SJSA1 (cell line): ENCODE results near the gene AFAP1L1. TPM values are rescaled to one million over a fixed set of nuclear protein-coding genes. Genes with fewer than 3 reads are reported as not detected.

Source experiments
- DNase-seq, 2 experiments: peaks; one replicate each; pipeline ENCODE4 v3.0.0-alpha.2; 2015 to 2020; ENCODE audit warnings: low spot score in 2 of 2, low read depth in 1 of 2
- H3K27ac ChIP-seq: fragments of 250-450 bp; sonication (Bioruptor Pico); 2 replicates; pipeline ENCODE4 v1.5.1; 2020; ENCODE audit warnings: mild to moderate bottlenecking, moderate library complexity
- H3K27me3 ChIP-seq: fragments of 250-450 bp; sonication (Bioruptor Pico); replicated peaks from 2 replicates; pipeline ENCODE4 v1.5.1; 2020; ENCODE audit warnings: mild to moderate bottlenecking, moderate library complexity
- H3K36me3 ChIP-seq: fragments of 250-450 bp; sonication (Bioruptor Pico); 2 replicates; pipeline ENCODE4 v1.5.1; 2020; ENCODE audit warnings: mild to moderate bottlenecking
- H3K4me1 ChIP-seq: fragments of 250-450 bp; sonication (Bioruptor Pico); replicated peaks from 2 replicates; pipeline ENCODE4 v1.6.1; 2021; ENCODE audit warnings: mild to moderate bottlenecking
- H3K4me3 ChIP-seq: fragments of 250-450 bp; sonication (Bioruptor Pico); 2 replicates; pipeline ENCODE4 v1.5.1; 2020; ENCODE audit warnings: mild to moderate bottlenecking
- H3K9me3 ChIP-seq: fragments of 250-450 bp; sonication (Bioruptor Pico); replicated peaks from 2 replicates; pipeline ENCODE4 v1.5.1; 2020; ENCODE audit warnings: mild to moderate bottlenecking
- total RNA-seq: library from RNA; depleted of rRNA; stranded (reverse); fragments of >200 nt; shearing (Covaris generic); gene quantifications from 2 replicates; pipeline ENCODE4 v1.2.3, GENCODE V29; 2014

The AFAP1L1 gene
- total RNA-seq, 1 experiment from 2014 or later: 33.2 TPM

GRCh38 chr5:149282966-149283332, 11.3 kb downstream of the AFAP1L1 start:
- H3K36me3 ChIP-seq: peaks cover 2% of the 10 kb centered on the region; the same call in 1 of the 2 replicates
- no peaks in the 10 kb centered on the region for H3K9me3 ChIP-seq

DNA sequence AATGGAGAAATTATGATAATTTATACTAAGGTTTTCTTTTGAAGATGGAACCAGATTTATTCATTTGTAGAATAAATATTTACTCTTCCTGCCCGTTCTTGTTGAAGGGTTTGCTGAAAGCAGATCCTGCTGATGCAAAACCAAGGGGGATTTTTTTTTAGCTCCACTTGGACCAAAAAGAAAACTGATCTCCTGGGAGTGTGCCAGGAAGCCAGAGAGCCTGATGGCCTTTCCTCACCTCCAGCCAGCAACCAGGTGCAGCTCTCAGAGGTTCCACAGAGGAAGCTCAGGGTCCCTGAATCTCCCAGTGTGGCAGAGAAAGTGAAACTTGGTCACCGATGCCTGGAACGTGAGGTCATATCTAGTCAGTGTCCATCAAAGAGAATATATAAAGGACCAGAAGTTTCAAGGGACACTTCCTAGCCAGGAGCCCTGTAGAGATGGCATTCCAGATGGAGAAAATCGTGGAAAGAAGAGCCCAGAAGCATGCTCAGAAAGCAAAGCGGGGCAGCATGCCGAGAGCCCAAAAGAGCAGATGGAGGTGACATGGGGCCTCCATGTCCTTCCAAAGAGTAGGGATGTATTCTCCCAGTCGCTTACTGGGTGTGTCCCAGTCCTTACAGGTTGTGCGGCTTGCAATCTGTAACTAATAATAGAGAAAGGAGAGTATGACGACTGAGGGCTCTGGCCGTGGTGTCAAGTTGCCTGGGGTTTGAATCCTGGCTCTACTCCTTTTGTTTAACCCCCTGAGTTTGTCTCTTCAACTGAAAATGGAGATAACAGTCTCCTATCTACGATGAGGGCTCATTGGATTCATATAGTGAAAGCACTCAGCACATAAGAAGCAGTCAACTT, 12.2 kb downstream of the AFAP1L1 start:
- Histone ChIP-seq H3K4me1 (peaks cover 19% of the 10 kb centered on the region), H3K36me3 (peaks cover 4% of the 10 kb centered on the region; the same call in 1 of the 2 replicates), H3K27ac (no peak overlapping the region), H3K9me3 (no peaks in the 10 kb centered on the region), H3K4me3 (no peak overlapping the region), H3K27me3 (no peaks in the 10 kb centered on the region)
- no peak for DNase-seq

More at GRCh38 chr5:149282966-149283332, 11.3 kb downstream of the AFAP1L1 start:
- peaks cover 10% of the 10 kb centered on the region for H3K4me1 ChIP-seq
- H3K27me3 ChIP-seq: no peaks in the 10 kb centered on the region
- no peak overlapping the region for H3K27ac ChIP-seq
- DNase-seq: no peak
- no peak overlapping the region for H3K4me3 ChIP-seq

DNA sequence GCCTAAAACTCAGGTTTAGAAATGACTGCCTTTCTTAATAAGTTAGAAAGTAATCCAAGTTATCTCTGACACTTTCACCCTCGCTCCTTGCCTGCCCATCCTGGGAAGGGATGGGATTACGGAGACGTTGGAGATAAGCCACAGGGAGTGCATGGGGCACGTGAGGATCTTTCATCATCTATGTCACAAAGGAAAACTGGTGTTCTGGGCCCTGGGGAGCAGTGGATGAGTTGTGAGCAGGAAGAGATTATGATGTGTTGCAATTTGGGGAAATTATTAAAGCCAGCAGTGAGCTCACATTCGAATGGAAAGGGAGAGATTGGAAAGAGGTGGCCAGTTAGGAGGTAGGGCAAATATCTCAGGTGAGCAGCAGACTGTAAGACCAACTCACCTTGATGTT, 12.8 kb downstream of the AFAP1L1 start:
- Histone ChIP-seq H3K36me3 (peaks cover 4% of the 10 kb centered on the region; the same call in 1 of the 2 replicates), H3K27me3 (no peaks in the 10 kb centered on the region), H3K4me1 (peaks cover 21% of the 10 kb centered on the region), H3K4me3 (no peak overlapping the region), H3K27ac (no peak overlapping the region), H3K9me3 (no peaks in the 10 kb centered on the region)
- no peak for DNase-seq

DNA sequence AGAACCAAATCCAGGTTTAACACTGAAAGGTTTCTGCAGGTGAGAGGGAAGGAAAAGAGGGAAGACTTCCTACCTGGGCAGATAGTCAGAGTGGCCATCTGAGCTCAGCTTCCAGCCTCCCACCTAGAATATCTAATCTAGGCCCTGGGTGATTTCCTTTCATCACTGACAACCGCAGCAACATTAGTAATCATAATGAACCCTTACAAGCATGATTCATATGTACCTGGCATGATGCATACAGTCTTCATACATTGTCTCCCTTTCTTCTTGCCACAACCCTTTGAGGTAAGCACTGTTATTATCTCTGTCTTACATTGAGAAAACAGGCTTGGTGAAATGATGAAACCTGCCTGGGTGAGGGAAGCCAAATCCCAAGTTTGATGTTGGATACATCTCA, 13.5 kb downstream of the AFAP1L1 start:
- no peaks in the 10 kb centered on the region for H3K27me3 ChIP-seq

GRCh38 chr5:149288436-149288835, 16.8 kb downstream of the AFAP1L1 start:
- H3K4me1 ChIP-seq: peaks cover 22% of the 10 kb centered on the region
- no peaks in the 10 kb centered on the region for H3K9me3 ChIP-seq
- no peak overlapping the region for H3K4me3 ChIP-seq
- peaks cover 4% of the 10 kb centered on the region; the same call in 1 of the 2 replicates for H3K36me3 ChIP-seq
- peak overlapping the region; percentile 96 for H3K27ac ChIP-seq
- DNase-seq: peak; percentile 95 to 96
- no peaks in the 10 kb centered on the region for H3K27me3 ChIP-seq

More for the DNA sequence above, 13.5 kb downstream of the AFAP1L1 start:
- Histone ChIP-seq H3K27ac (no peak overlapping the region), H3K4me1 (peaks cover 22% of the 10 kb centered on the region), H3K36me3 (peaks cover 4% of the 10 kb centered on the region; the same call in 1 of the 2 replicates), H3K4me3 (no peak overlapping the region), H3K9me3 (no peaks in the 10 kb centered on the region)
- DNase-seq: no peak

DNA sequence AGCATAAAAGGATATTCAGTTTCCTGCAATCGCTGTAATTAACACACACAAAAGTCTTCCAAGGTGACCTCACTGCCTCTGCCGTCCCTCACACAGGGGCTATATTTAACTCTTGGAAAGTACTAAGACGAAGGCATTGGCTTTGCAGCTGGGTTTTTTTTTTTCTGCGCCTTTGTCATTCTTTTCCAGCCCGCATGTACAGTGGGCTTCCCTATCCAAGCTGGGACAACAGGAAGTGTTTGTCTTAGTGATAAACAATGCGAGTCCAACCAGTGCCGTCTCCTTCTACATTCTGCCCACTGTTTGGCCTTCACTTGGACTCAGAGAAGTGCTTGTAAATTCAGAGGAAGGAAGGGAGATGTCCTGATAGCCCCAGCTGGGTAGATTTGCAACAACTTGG, 17.6 kb downstream of the AFAP1L1 start:
- H3K36me3 ChIP-seq: peaks cover 4% of the 10 kb centered on the region; the same call in 1 of the 2 replicates

GRCh38 chr5:149294872-149295829, 23.5 kb downstream of the AFAP1L1 start:
- Histone ChIP-seq H3K4me1 (no peaks in the 10 kb centered on the region), H3K27me3 (no peaks in the 10 kb centered on the region), H3K27ac (no peak overlapping the region), H3K4me3 (no peak overlapping the region), H3K9me3 (no peaks in the 10 kb centered on the region), H3K36me3 (0 out of 2 replicates have a peak, but pooled peaks cover 10% of the 10 kb centered on the region)
- no peak for DNase-seq

More for the DNA sequence above, 17.6 kb downstream of the AFAP1L1 start:
- H3K4me1 ChIP-seq: peaks cover 22% of the 10 kb centered on the region
- H3K27ac ChIP-seq: peak overlapping the region; percentile 96
- H3K27me3 ChIP-seq: no peaks in the 10 kb centered on the region
- peak; percentile 68 to 88 for DNase-seq
- no peak overlapping the region for H3K4me3 ChIP-seq
- H3K9me3 ChIP-seq: no peaks in the 10 kb centered on the region

DNA sequence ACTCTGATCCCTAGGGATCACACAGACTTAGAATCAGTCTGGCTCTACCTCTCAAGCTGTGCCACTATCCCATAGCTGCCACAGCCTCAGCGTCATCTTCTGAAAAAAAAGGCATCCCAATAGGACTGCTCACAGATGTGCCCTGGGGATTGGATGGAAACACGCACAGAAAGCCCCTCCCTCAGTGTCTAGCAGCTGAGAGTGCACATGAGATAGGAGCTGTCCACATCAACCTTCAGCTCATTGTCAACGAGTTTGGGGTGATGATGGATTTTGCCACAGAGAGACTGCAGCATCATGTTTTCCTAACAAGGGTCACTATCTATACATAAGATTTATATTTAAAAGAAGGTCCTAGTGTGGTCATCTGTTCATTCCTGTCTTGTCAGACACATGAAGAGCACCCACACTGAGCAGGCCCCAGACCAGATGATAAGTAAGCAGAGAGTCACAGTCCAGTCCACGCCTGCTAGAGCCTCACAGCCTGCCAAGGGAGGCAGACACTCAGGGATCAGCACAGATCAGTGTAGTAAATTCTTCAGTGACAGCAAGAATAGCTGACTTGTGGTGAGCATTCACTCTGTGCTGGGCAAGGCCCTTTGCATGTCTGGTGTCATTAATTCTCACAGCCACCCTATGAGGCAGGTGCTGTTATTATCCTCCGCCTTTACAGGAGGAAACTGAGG, 25.8 kb downstream of the AFAP1L1 start:
- H3K27me3 ChIP-seq: no peaks in the 10 kb centered on the region

GRCh38 chr5:149298163-149298562, 26.5 kb downstream of the AFAP1L1 start:
- no peak for DNase-seq
- H3K4me3 ChIP-seq: no peak overlapping the region
- H3K27me3 ChIP-seq: no peaks in the 10 kb centered on the region
- H3K4me1 ChIP-seq: no peaks in the 10 kb centered on the region
- no peaks in the 10 kb centered on the region for H3K9me3 ChIP-seq
- no peak overlapping the region for H3K27ac ChIP-seq
- peaks cover 25% of the 10 kb centered on the region; the same call in 1 of the 2 replicates for H3K36me3 ChIP-seq

More for the DNA sequence above, 25.8 kb downstream of the AFAP1L1 start:
- H3K4me1 ChIP-seq: no peaks in the 10 kb centered on the region
- no peak overlapping the region for H3K27ac ChIP-seq
- H3K36me3 ChIP-seq: peaks cover 21% of the 10 kb centered on the region; the same call in 1 of the 2 replicates
- DNase-seq: no peak
- no peak overlapping the region for H3K4me3 ChIP-seq
- H3K9me3 ChIP-seq: no peaks in the 10 kb centered on the region

GRCh38 chr5:149298842-149299404, 27.3 kb downstream of the AFAP1L1 start:
- Histone ChIP-seq H3K9me3 (no peaks in the 10 kb centered on the region), H3K4me3 (no peak overlapping the region), H3K4me1 (no peaks in the 10 kb centered on the region), H3K27ac (no peak overlapping the region), H3K27me3 (no peaks in the 10 kb centered on the region), H3K36me3 (peaks cover 25% of the 10 kb centered on the region; the same call in 1 of the 2 replicates)
- DNase-seq: no peak

GRCh38 chr5:149299451-149300054, 27.9 kb downstream of the AFAP1L1 start:
- Histone ChIP-seq H3K36me3 (peaks cover 29% of the 10 kb centered on the region; the same call in 1 of the 2 replicates), H3K9me3 (no peaks in the 10 kb centered on the region), H3K27me3 (no peaks in the 10 kb centered on the region), H3K27ac (no peak overlapping the region), H3K4me3 (no peak overlapping the region), H3K4me1 (no peaks in the 10 kb centered on the region)
- no peak for DNase-seq

- Histone ChIP-seq H3K27ac (no peak overlapping the region), H3K4me1 (no peaks in the 10 kb centered on the region), H3K4me3 (no peak overlapping the region), H3K27me3 (no peaks in the 10 kb centered on the region), H3K36me3 (peaks cover 29% of the 10 kb centered on the region; the same call in 1 of the 2 replicates), H3K9me3 (no peaks in the 10 kb centered on the region)
- DNase-seq: no peak
Measured at GRCh38 chr5:149300441-149300840, 28.8 kb downstream of the AFAP1L1 start.
